Spleen (tissue), 11 donors: ENCODE measurements around the gene NDUFA13. TPM values are rescaled to one million over a fixed set of nuclear protein-coding genes. Genes with fewer than 3 reads are reported as not detected.

Experiments used
- DNase-seq: peaks from one replicate; pipeline ENCODE4 v3.0.0-alpha.2; 2020
- H3K27ac ChIP-seq, 8 donors: fragments of 200-600 bp; sonication (generic) in 7 of 8; 1 replicate in 4 of 8; 2 replicates in 4 of 8; pipeline versions ENCODE4 v1.5.0 to v1.8.0; 2016 to 2021; ENCODE audit warnings: inconsistent platforms in 4 of 8, mild to moderate bottlenecking in 4 of 8, moderate library complexity in 1 of 8
- H3K27me3 ChIP-seq, 7 donors: fragments of 200-600 bp; sonication (generic) in 6 of 7; replicated peaks in 1 of 7; 1 replicate in 4 of 7; 2 replicates in 3 of 7; pipeline versions ENCODE4 v1.5.0 to v1.8.0; 2016 to 2021; ENCODE audit warnings: inconsistent platforms in 3 of 7, mild to moderate bottlenecking in 1 of 7
- H3K36me3 ChIP-seq, 6 donors: fragments of 200-600 bp; sonication (generic) in 5 of 6; 1 replicate in 4 of 6; 2 replicates in 2 of 6; pipeline versions ENCODE4 v1.5.0 to v1.8.0; 2016 to 2021; ENCODE audit warnings: inconsistent platforms in 2 of 6
- H3K4me1 ChIP-seq, 6 donors: fragments of 200-600 bp; sonication (generic) in 5 of 6; 1 replicate in 3 of 6; 2 replicates in 3 of 6; pipeline versions ENCODE4 v1.5.0 to v1.8.0; 2016 to 2021; ENCODE audit warnings: inconsistent platforms in 3 of 6
- H3K4me3 ChIP-seq, 8 donors: fragments of 200-600 bp; sonication (generic) in 7 of 8; 1 replicate in 4 of 8; 2 replicates in 4 of 8; pipeline versions ENCODE4 v1.5.0 to v1.8.0; 2016 to 2021; ENCODE audit warnings: inconsistent platforms in 4 of 8, mild to moderate bottlenecking in 4 of 8, moderate library complexity in 2 of 8
- H3K9me3 ChIP-seq, 8 donors: fragments of 200-600 bp; sonication (generic) in 7 of 8; 1 replicate in 4 of 8; 2 replicates in 4 of 8; pipeline versions ENCODE4 v1.5.0 to v1.8.0; 2016 to 2021; ENCODE audit warnings: inconsistent platforms in 4 of 8
- CTCF ChIP-seq, 11 experiments: fragments of 200-600 bp in 7 of 11; fragments of 450-650 bp in 4 of 11; sonication (generic) in 4 of 11; IDR thresholded peaks in 8 of 11; conservative IDR thresholded peaks in 3 of 11; 1 replicate in 7 of 11; 2 replicates in 4 of 11; pipeline versions ENCODE4 v1.4.0 to v1.8.0; 2016 to 2021; ENCODE audit warnings: antibody characterized with exemption in 11 of 11, inconsistent platforms in 4 of 11, mild to moderate bottlenecking in 1 of 11
- POLR2A ChIP-seq, 3 donors: fragments of 450-650 bp; IDR thresholded peaks; one replicate each; pipeline ENCODE4 v1.5.1; 2017; ENCODE audit warnings: antibody characterized with exemption in 3 of 3, mild to moderate bottlenecking in 1 of 3
- POLR2AphosphoS5 ChIP-seq, 3 donors: sonication (generic); formaldehyde crosslinking; IDR thresholded peaks; one replicate each; pipeline ENCODE4 v1.5.1; 2017; ENCODE audit warnings: antibody characterized with exemption in 3 of 3
- WGBS, 5 donors: extraction: QIAGEN DNeasy Blood & Tissue Kit in 3 of 5; methylation state at CpG; one replicate each; pipeline versions ENCODE4 v1.1.5 to v1.1.7; 2013 to 2018; 5-methylcytosine and 5-hydroxymethylcytosine counted together
- intact Hi-C: fragments of 100-400 bp; cut with DNase I; formaldehyde crosslinking; loops from one replicate; pipeline ENCODE4 v1.15.0; 2023; ENCODE audit warnings: low total_unique reads
- polyA plus RNA-seq, 3 donors: library from polyadenylated mRNA; stranded (reverse); fragments of 200-250 nt; gene quantifications; one replicate each; pipeline ENCODE4 v1.2.1, GENCODE V29; 2013
- total RNA-seq, 7 donors: library from RNA; depleted of rRNA in 3 of 7; stranded (reverse); fragments of >200 nt in 3 of 7; fragmentation: NEBNext Ultra II Directional in 4 of 7; extraction: Animal tissue kit (Norgen Biotek cat#: 25700) in 4 of 7; gene quantifications; one replicate each; pipeline versions ENCODE4 v1.1.0 to v1.2.1, GENCODE V29; 2016 to 2021
- donor health status: healthy with polysubstance abuse.
- donor health status: DM: no; HTN: no; CAD: no; lungs with moderate emphysema.
- donor health status: DM: no; HTN: no; CAD: no.
- donor health status: Bipolar disorder and iron deficiency.
- donor health status: healthy.
- donor health status: DM: no; HTN: no; CAD: no.
- donor health status: DM: yes; HTN: yes; CAD: no.

Gene NDUFA13
- total and polyA plus RNA-seq, 10 donors: 24.0 to 224 (median 197) TPM

- intact Hi-C loops: no loop called here
- no peaks in the 10 kb centered on the region for H3K9me3 ChIP-seq
- TF ChIP-seq CTCF (IDR thresholded peaks at IDR 0.05 in 8 of 11, conservative IDR thresholded peaks at IDR 0.05 in 3 of 11): peak in 2 of 11 experiments; percentile 16 to 22
- peak in 1 of 3 donors; percentile 25 for TF ChIP-seq POLR2AphosphoS5 (IDR thresholded peaks at IDR 0.05)
- no peak for TF ChIP-seq POLR2A (IDR thresholded peaks at IDR 0.05)
- H3K4me1 ChIP-seq: no peaks in the 10 kb centered on the region
- H3K27ac ChIP-seq: no peak overlapping the region
- H3K27me3 ChIP-seq: no peaks in the 10 kb centered on the region
- no peak overlapping the region for H3K4me3 ChIP-seq
- 78 to 87% (median 81%) methylated on average over 9 to 17 of the region's 17 CpGs for WGBS, 5 donors
- DNase-seq: no peak
- peaks cover 0 to 19% (median 0%) of the 10 kb centered on the region in 6 donors for H3K36me3 ChIP-seq
Observed at GRCh38 chr19:19562665-19563347, 46.8 kb downstream of the NDUFA13 start.

DNA sequence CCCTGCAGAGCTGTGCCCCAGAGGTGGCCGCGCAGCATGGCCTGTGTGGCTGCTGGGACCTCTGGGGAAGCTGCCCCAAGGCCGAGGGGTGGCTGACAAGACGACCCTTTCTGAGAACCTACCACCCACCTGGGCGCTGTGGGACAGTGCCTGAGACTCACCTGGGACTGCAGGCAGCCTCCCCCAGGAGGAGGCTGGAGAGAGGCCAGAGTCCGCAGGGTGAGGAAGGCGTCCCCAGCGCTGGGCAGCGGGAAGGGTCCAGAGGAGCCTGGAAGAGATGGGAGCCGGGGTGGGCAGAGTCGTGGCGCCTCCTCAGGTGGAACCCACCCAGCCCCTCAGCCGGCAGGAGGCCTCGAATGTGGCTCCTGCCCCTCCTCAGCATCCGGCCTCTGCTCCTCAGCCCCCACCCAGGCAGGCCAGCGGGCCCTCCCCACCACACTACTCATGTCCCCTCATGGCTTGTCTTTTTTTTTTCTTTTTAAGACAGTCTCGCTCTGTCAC, 47.4 kb downstream of the NDUFA13 start:
- H3K9me3 ChIP-seq: no peaks in the 10 kb centered on the region
- H3K27ac ChIP-seq: no peak overlapping the region
- intact Hi-C loops: no loop called here
- 89 to 97% (median 93%) methylated on average over 13 to 17 of the region's 17 CpGs for WGBS, 5 donors
- no peak for TF ChIP-seq POLR2A (IDR thresholded peaks at IDR 0.05)
- H3K4me3 ChIP-seq: no peak overlapping the region
- DNase-seq: no peak
- no peaks in the 10 kb centered on the region for H3K4me1 ChIP-seq
- H3K27me3 ChIP-seq: no peaks in the 10 kb centered on the region
- H3K36me3 ChIP-seq: peaks cover 0 to 19% (median 0%) of the 10 kb centered on the region in 6 donors

GRCh38 chr19:19566306-19566705, 50.3 kb downstream of the NDUFA13 start:
- Histone ChIP-seq H3K4me3 (no peak overlapping the region), H3K27me3 (no peaks in the 10 kb centered on the region), H3K36me3 (peaks cover 0 to 36% (median 0%) of the 10 kb centered on the region in 6 donors), H3K27ac (no peak overlapping the region), H3K4me1 (no peaks in the 10 kb centered on the region), H3K9me3 (no peaks in the 10 kb centered on the region)
- 77 to 94% (median 83%) methylated on average over 7 of the region's 7 CpGs for WGBS, 5 donors
- intact Hi-C loops: no loop called here
- no peak for DNase-seq
- TF ChIP-seq CTCF (IDR thresholded peaks at IDR 0.05 in 8 of 11, conservative IDR thresholded peaks at IDR 0.05 in 3 of 11) (no peak), POLR2A (IDR thresholded peaks at IDR 0.05) (no peak), POLR2AphosphoS5 (IDR thresholded peaks at IDR 0.05) (no peak)

DNA sequence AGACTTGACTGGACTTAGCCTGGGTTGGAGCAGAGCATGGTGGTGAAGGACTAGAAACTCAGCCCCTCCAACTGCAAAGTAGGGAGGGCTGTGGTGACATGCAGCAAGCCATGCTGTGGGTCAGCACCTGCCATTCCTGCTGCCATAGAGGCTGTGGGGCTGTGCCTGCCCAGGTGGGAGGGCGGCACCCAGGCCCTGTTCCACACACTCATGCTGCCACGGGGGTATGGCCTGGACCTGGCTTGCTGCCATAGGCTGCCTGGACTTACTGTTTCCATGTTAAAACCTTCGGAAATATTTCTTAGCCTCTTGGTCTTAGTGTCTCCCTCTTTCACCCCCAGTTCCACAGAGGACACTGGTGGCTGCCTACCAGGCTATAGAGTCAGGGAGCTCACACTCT, 51.4 kb downstream of the NDUFA13 start:
- no peaks in the 10 kb centered on the region for H3K9me3 ChIP-seq
- no peaks in the 10 kb centered on the region for H3K4me1 ChIP-seq
- peaks cover 0 to 36% (median 0%) of the 10 kb centered on the region in 6 donors for H3K36me3 ChIP-seq
- H3K27ac ChIP-seq: no peak overlapping the region
- WGBS, 5 donors: 64 to 91% (median 79%) methylated on average over 1 to 3 of the region's 3 CpGs
- DNase-seq: no peak
- intact Hi-C loops: no loop called here
- no peak overlapping the region for H3K4me3 ChIP-seq
- no peaks in the 10 kb centered on the region for H3K27me3 ChIP-seq
- TF ChIP-seq POLR2A (IDR thresholded peaks at IDR 0.05): no peak
- TF ChIP-seq POLR2AphosphoS5 (IDR thresholded peaks at IDR 0.05): no peak
- no peak for TF ChIP-seq CTCF (IDR thresholded peaks at IDR 0.05 in 8 of 11, conservative IDR thresholded peaks at IDR 0.05 in 3 of 11)
